Stomach (tissue), 4 donors: Measurements from ENCODE around the gene SLC9B2.

Experiments
- EP300 ChIP-seq: sonication (generic); formaldehyde crosslinking; IDR thresholded peaks from one replicate; pipeline ENCODE4 v1.6.1; 2017; ENCODE audit warnings: antibody characterized with exemption
- POLR2A ChIP-seq, 4 donors: fragments of 450-650 bp; IDR thresholded peaks; one replicate each; pipeline ENCODE4 v1.6.1; 2016; ENCODE audit warnings: antibody characterized with exemption in 4 of 4, control low read depth in 2 of 4, mild to moderate bottlenecking in 1 of 4, moderate library complexity in 1 of 4
- POLR2AphosphoS5 ChIP-seq, 3 donors: sonication (generic); formaldehyde crosslinking; IDR thresholded peaks; one replicate each; pipeline ENCODE4 v1.6.1; 2016; ENCODE audit warnings: antibody characterized with exemption in 3 of 3
- TF ChIP-seq, protein P1 (sequence below), 7 experiments: fragments of 450-650 bp in 4 of 7; fragments of 200-600 bp in 3 of 7; sonication (generic) in 3 of 7; IDR thresholded peaks; one replicate each; pipeline ENCODE4 v1.5.1; 2016 to 2019; ENCODE audit warnings: antibody characterized with exemption in 7 of 7, control low read depth in 2 of 7, mild to moderate bottlenecking in 1 of 7

DNA sequence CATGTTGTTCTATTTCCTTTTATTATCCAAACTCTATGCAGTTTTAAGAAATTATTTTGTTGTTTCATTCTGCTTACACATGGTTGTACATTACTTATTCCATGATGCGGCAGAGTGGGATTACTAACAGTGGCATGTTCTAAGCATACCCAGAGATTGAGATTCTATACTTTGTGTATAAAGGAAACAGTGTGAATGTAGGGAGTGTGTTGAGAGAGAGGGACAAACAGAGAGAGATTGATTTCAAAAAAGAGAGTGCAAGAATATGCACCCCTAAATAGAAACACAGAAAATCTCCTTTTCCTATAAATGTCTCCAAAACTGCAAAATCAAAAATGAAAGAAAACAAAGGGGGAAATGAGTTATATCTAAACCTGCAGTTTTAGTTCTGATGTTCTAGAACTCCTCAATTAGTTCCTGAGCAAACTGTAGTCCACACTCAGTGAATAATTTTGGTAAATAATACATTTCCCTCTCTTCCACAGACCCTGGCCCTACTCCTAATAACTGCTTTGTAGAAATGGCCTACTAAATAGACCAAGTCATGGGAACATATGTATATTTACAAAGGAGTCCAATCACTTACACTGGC is 88.0 kb downstream of the SLC9B2 start:
- TF ChIP-seq, protein P1, sequence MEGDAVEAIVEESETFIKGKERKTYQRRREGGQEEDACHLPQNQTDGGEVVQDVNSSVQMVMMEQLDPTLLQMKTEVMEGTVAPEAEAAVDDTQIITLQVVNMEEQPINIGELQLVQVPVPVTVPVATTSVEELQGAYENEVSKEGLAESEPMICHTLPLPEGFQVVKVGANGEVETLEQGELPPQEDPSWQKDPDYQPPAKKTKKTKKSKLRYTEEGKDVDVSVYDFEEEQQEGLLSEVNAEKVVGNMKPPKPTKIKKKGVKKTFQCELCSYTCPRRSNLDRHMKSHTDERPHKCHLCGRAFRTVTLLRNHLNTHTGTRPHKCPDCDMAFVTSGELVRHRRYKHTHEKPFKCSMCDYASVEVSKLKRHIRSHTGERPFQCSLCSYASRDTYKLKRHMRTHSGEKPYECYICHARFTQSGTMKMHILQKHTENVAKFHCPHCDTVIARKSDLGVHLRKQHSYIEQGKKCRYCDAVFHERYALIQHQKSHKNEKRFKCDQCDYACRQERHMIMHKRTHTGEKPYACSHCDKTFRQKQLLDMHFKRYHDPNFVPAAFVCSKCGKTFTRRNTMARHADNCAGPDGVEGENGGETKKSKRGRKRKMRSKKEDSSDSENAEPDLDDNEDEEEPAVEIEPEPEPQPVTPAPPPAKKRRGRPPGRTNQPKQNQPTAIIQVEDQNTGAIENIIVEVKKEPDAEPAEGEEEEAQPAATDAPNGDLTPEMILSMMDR (IDR thresholded peaks at IDR 0.05) = no peak
- no peak for TF ChIP-seq POLR2A (IDR thresholded peaks at IDR 0.05)
- TF ChIP-seq EP300 = no peak
- TF ChIP-seq POLR2AphosphoS5 (IDR thresholded peaks at IDR 0.05) = no peak
